Left lung (tissue), 10 donors: Measurements from ENCODE around the gene CCDC141. TPM values are rescaled to one million over a fixed set of nuclear protein-coding genes. Genes with fewer than 3 reads are reported as not detected.

Experiments used
- ATAC-seq: fragments of 200-7000 bp; cut with Tn5 transposase; one replicate; pipeline ENCODE4 v1.9.1; 2020; ENCODE audit warnings: moderate library complexity
- DNase-seq, 4 donors: peaks; one replicate each; pipeline ENCODE4 v3.0.0-alpha.2; 2013 to 2020
- H3K27ac ChIP-seq, 2 donors: fragments of 200-600 bp; sonication (generic) in 1 of 2; one replicate each; pipeline versions ENCODE4 v1.5.0 to v1.8.0; 2020 to 2021
- H3K27me3 ChIP-seq, 2 donors: fragments of 200-600 bp; sonication (generic) in 1 of 2; one replicate each; pipeline versions ENCODE4 v1.5.0 to v1.8.0; 2020 to 2021
- H3K36me3 ChIP-seq, 2 donors: fragments of 200-600 bp; sonication (generic) in 1 of 2; one replicate each; pipeline versions ENCODE4 v1.5.0 to v1.8.0; 2020 to 2021
- H3K4me1 ChIP-seq, 2 donors: fragments of 200-600 bp; one replicate each; pipeline ENCODE4 v1.8.0; 2021
- H3K4me3 ChIP-seq, 2 donors: fragments of 200-600 bp; sonication (generic) in 1 of 2; one replicate each; pipeline versions ENCODE4 v1.5.0 to v1.8.0; 2020 to 2021; ENCODE audit warnings: mild to moderate bottlenecking in 1 of 2
- H3K9me3 ChIP-seq, 2 donors: fragments of 200-600 bp; sonication (generic) in 1 of 2; one replicate each; pipeline versions ENCODE4 v1.5.0 to v1.8.0; 2020 to 2021
- intact Hi-C, 2 donors: fragments of 100-400 bp; cut with DNase I; formaldehyde crosslinking; loops; one replicate each; pipeline versions ENCODE4 v1.11.2 to v1.14.2; 2022
- polyA plus RNA-seq, 6 donors: library from polyadenylated mRNA; unstranded; fragments of 120-200 nt; gene quantifications; one replicate each; pipeline ENCODE4 v1.2.1, GENCODE V29; 2013; ENCODE audit not compliant: insufficient read length in 6 of 6
- total RNA-seq, 2 donors: library from RNA; stranded (reverse); fragmentation: NEBNext Ultra II Directional; extraction: Animal tissue kit (Norgen Biotek cat#: 25700); gene quantifications; one replicate each; pipeline ENCODE4 v1.2.1, GENCODE V29; 2021
- TF ChIP-seq, protein P1 (sequence below), 2 donors: fragments of 200-600 bp; sonication (generic) in 1 of 2; IDR thresholded peaks; one replicate each; pipeline versions ENCODE4 v1.5.0 to v1.8.0; 2021; ENCODE audit warnings: antibody characterized with exemption in 2 of 2
- donor health status: DM: no; HTN: yes; CAD: no.
- donor health status: DM: no; HTN: no; CAD: no.

The CCDC141 gene
- total and polyA plus RNA-seq, 8 donors, result 1.6 to 29.6 (median 3.2) TPM

DNA sequence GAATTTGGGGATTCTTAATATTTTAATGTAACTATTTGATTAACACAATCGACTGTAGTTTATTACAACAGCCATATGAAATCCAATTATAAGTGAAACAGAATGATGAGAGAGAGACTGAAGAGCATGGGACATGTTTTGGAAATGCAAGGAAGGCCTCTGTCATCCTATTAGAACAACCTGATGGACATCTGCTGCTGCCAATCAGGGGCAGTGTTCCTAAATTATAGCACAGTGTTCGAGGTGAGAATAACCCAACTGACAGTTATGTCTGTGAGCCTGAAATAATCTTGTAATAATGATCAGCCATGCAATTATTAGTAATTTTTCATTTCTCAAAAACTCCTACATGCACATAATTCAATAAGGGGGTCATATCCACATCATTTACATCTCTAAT, 73.6 kb downstream of the CCDC141 start:
- no peak overlapping the region for H3K4me3 ChIP-seq
- DNase-seq, result no peak
- H3K9me3 ChIP-seq, result no peaks in the 10 kb centered on the region
- H3K36me3 ChIP-seq, result no peaks in the 10 kb centered on the region
- TF ChIP-seq, protein P1, sequence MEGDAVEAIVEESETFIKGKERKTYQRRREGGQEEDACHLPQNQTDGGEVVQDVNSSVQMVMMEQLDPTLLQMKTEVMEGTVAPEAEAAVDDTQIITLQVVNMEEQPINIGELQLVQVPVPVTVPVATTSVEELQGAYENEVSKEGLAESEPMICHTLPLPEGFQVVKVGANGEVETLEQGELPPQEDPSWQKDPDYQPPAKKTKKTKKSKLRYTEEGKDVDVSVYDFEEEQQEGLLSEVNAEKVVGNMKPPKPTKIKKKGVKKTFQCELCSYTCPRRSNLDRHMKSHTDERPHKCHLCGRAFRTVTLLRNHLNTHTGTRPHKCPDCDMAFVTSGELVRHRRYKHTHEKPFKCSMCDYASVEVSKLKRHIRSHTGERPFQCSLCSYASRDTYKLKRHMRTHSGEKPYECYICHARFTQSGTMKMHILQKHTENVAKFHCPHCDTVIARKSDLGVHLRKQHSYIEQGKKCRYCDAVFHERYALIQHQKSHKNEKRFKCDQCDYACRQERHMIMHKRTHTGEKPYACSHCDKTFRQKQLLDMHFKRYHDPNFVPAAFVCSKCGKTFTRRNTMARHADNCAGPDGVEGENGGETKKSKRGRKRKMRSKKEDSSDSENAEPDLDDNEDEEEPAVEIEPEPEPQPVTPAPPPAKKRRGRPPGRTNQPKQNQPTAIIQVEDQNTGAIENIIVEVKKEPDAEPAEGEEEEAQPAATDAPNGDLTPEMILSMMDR (IDR thresholded peaks at IDR 0.05), result no peak
- ATAC-seq, result no peak
- no peaks in the 10 kb centered on the region for H3K4me1 ChIP-seq
- H3K27ac ChIP-seq, result no peak overlapping the region
- no peaks in the 10 kb centered on the region for H3K27me3 ChIP-seq
- intact Hi-C loops, result no loop called here

GRCh38 chr2:178962805-178963433, 87.0 kb downstream of the CCDC141 start:
- TF ChIP-seq, protein P1 (IDR thresholded peaks at IDR 0.05), result no peak
- Histone ChIP-seq H3K36me3 (no peaks in the 10 kb centered on the region), H3K9me3 (no peaks in the 10 kb centered on the region), H3K4me3 (no peak overlapping the region), H3K4me1 (no peaks in the 10 kb centered on the region), H3K27ac (no peak overlapping the region), H3K27me3 (no peaks in the 10 kb centered on the region)
- intact Hi-C loops, result no loop called here
- DNase-seq (no peak), ATAC-seq (no peak)

GRCh38 chr2:178962152-178962551, 87.8 kb downstream of the CCDC141 start:
- intact Hi-C loops, result no loop called here
- Histone ChIP-seq H3K4me1 (no peaks in the 10 kb centered on the region), H3K9me3 (no peaks in the 10 kb centered on the region), H3K36me3 (no peaks in the 10 kb centered on the region), H3K4me3 (no peak overlapping the region), H3K27ac (no peak overlapping the region), H3K27me3 (no peaks in the 10 kb centered on the region)
- TF ChIP-seq, protein P1 (IDR thresholded peaks at IDR 0.05), result no peak
- ATAC-seq (no peak), DNase-seq (no peak)

DNA sequence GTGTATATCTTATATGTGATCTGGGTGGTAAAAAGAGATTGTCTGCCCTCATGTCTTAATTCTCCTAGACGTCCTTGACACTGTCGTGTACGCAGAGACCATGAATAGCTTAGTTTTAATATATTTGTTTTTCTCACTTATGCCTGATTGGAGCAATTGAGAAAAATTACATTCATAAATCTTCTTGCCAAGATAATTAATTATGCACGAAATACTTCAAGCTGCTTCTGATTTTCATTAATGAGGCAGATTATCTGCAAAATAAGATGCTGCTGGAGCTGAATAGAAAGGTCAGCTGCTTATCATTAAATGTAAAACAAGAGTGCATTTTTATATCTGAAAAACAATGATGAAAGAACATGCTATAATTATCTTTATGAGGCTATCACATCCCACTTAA, 95.9 kb downstream of the CCDC141 start:
- no peaks in the 10 kb centered on the region for H3K4me1 ChIP-seq
- TF ChIP-seq, protein P1 (IDR thresholded peaks at IDR 0.05), result no peak
- ATAC-seq (no peak), DNase-seq (no peak)
- H3K27me3 ChIP-seq, result no peaks in the 10 kb centered on the region
- H3K27ac ChIP-seq, result no peak overlapping the region
- no peak overlapping the region for H3K4me3 ChIP-seq
- H3K9me3 ChIP-seq, result no peaks in the 10 kb centered on the region
- H3K36me3 ChIP-seq, result no peaks in the 10 kb centered on the region
- intact Hi-C loops, result no loop called here

DNA sequence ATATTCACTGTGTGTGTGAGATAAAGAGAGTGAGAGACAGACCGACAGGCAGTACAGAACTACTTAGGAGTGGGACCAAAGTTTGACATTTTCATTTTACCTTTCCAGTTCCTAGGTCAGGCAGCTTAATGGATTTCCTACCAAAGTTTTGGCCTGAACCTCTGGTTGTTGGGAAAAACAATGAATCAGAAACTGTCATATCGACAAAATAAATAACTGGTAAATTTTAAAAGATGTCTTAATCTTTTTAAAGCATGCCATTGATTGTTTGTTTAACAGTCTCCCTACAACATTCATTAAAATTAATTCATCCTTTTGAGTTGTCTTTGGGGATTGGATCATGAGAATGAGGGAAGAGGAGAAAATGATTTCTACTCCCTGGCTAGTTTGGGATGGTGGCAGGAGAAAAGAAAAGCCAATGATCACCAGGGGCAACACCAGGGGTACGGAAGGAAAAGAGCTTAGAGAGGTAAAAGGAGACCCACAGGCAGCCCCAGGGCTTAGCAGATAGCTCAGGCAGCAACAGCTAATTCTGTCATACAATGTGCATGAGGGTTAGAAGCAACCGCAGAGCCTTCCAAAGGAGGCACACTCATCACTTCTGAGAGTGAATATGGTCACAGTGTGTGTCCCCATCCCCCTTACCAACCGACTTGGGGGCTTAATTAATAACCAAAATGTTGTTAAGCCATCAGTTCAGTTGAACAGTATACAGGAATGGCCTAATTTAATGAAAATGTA, 98.5 kb downstream of the CCDC141 start:
- intact Hi-C loops, result no loop called here
- DNase-seq, result no peak
- Histone ChIP-seq H3K4me1 (no peaks in the 10 kb centered on the region), H3K36me3 (no peaks in the 10 kb centered on the region), H3K27me3 (no peaks in the 10 kb centered on the region), H3K4me3 (no peak overlapping the region), H3K9me3 (no peaks in the 10 kb centered on the region), H3K27ac (no peak overlapping the region)
- TF ChIP-seq, protein P1 (IDR thresholded peaks at IDR 0.05), result no peak
- ATAC-seq, result no peak
